Esophagus (tissue), 2 donors: ENCODE measurements around the gene TMEM147. TPM values are rescaled to one million over a fixed set of nuclear protein-coding genes. Genes with fewer than 3 reads are reported as not detected.

Experiments used
- H3K27ac ChIP-seq, 2 donors: one replicate each; pipeline ENCODE4 v1.5.1; 2013; ENCODE audit warnings: low read depth in 2 of 2, mild to moderate bottlenecking in 2 of 2, inconsistent platforms in 1 of 2, low read length in 1 of 2, moderate library complexity in 1 of 2
- H3K27me3 ChIP-seq, 2 donors: one replicate each; pipeline ENCODE4 v1.6.1; 2013; ENCODE audit warnings: low read length in 2 of 2, control low read depth in 1 of 2, mild to moderate bottlenecking in 1 of 2; ENCODE audit not compliant: insufficient read depth in 2 of 2, control insufficient read depth in 1 of 2
- H3K36me3 ChIP-seq, 2 donors: one replicate each; pipeline ENCODE4 v1.6.1; 2013; ENCODE audit warnings: low read length in 1 of 2; ENCODE audit not compliant: control insufficient read depth in 2 of 2, insufficient read depth in 2 of 2
- H3K4me1 ChIP-seq, 2 donors: one replicate each; pipeline ENCODE4 v1.6.1; 2013; ENCODE audit warnings: low read length in 1 of 2; ENCODE audit not compliant: control insufficient read depth in 2 of 2, insufficient read depth in 2 of 2
- H3K4me3 ChIP-seq, 2 donors: one replicate each; pipeline ENCODE4 v1.5.1; 2013; ENCODE audit warnings: low read length in 2 of 2, mild to moderate bottlenecking in 2 of 2, low read depth in 1 of 2, moderate library complexity in 1 of 2
- H3K9me3 ChIP-seq, 2 donors: one replicate each; pipeline ENCODE4 v1.6.1; 2013; ENCODE audit warnings: mild to moderate bottlenecking in 2 of 2, low read depth in 1 of 2, low read length in 1 of 2, moderate library complexity in 1 of 2; ENCODE audit not compliant: control insufficient read depth in 2 of 2, insufficient read depth in 1 of 2
- WGBS, 2 donors: extraction: QIAGEN DNeasy Blood & Tissue Kit; methylation state at CpG; one replicate each; pipeline ENCODE4 v1.1.7; 2013; 5-methylcytosine and 5-hydroxymethylcytosine counted together
- polyA plus RNA-seq, 2 donors: library from polyadenylated mRNA; stranded (reverse); fragments of 200-250 nt; gene quantifications; one replicate each; pipeline ENCODE4 v1.2.3, GENCODE V29; 2013
- donor health status: healthy with polysubstance abuse.
- donor health status: Bipolar disorder and iron deficiency.

Gene TMEM147
- 100 to 1,000 TPM in 1 of 2 donors, 10 to 100 TPM in 1; 61.7 to 145 TPM for polyA plus RNA-seq

- no peaks in the 10 kb centered on the region for H3K27me3 ChIP-seq
- H3K9me3 ChIP-seq = no peaks in the 10 kb centered on the region
- WGBS, 2 donors = 0 to 1% methylated on average over 80 to 85 of the region's 85 CpGs
- peak within 1 kb of the TSS; percentile 71 to 85 for H3K27ac ChIP-seq
- peak within 1 kb of the TSS; percentile 68 to 77 for H3K4me3 ChIP-seq
- H3K36me3 ChIP-seq = peaks cover 0 to 13% of the 10 kb centered on the region in 2 donors
- H3K4me1 ChIP-seq = peaks cover 6 to 13% of the 10 kb centered on the region in 2 donors
These were observed at the start of gene TMEM147 for GRCh38 chr19:35545001-35545854. Gene TMEM147, plus strand, starts transcription at chr19:35545626. Its CDS starts 114 bp downstream, at chr19:35545740.

- H3K27ac ChIP-seq = no peak overlapping the region
- peaks cover 0 to 3% of the 10 kb centered on the region in 2 donors for H3K36me3 ChIP-seq
- H3K4me3 ChIP-seq = no peak overlapping the region
- H3K9me3 ChIP-seq = no peaks in the 10 kb centered on the region
- peaks cover 0 to 2% of the 10 kb centered on the region in 2 donors for H3K27me3 ChIP-seq
- H3K4me1 ChIP-seq = peaks cover 2 to 5% of the 10 kb centered on the region in 2 donors
- 70 to 71% methylated on average over 14 of the region's 14 CpGs for WGBS, 2 donors
These were observed 48.0 kb upstream of the TMEM147 start for GRCh38 chr19:35497406-35497805.

DNA sequence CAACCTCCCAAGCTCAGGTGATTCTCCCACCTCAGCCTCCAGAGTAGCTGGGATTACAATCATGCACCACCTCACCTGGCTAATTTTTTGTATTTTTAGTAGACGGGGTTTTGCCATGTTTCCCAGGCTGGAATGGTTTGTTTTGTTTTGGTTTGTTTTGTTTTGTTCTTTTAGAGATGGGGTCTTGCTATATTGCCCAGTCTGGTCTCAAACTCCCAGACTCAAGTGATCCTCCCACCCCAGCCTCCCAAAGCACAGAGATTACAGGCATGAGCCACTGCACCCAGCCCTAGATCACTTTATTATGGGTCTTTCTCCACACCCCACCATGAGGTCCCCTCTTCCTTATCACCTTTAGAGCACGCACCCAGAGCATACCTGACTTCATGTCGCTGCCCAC, 47.2 kb upstream of the TMEM147 start:
- Histone ChIP-seq H3K9me3 (no peaks in the 10 kb centered on the region), H3K27me3 (no peaks in the 10 kb centered on the region), H3K36me3 (peaks cover 0 to 3% of the 10 kb centered on the region in 2 donors), H3K4me3 (no peak overlapping the region), H3K4me1 (peaks cover 2 to 5% of the 10 kb centered on the region in 2 donors), H3K27ac (no peak overlapping the region)
- 80 to 85% methylated on average over 3 of the region's 3 CpGs for WGBS, 2 donors

GRCh38 chr19:35498984-35499527, 46.4 kb upstream of the TMEM147 start:
- no peaks in the 10 kb centered on the region for H3K9me3 ChIP-seq
- WGBS, 2 donors = 75 to 81% methylated on average over 9 of the region's 9 CpGs
- H3K27ac ChIP-seq = no peak overlapping the region
- no peak overlapping the region for H3K4me3 ChIP-seq
- peaks cover 2 to 3% of the 10 kb centered on the region in 2 donors for H3K4me1 ChIP-seq
- H3K27me3 ChIP-seq = no peaks in the 10 kb centered on the region
- peaks cover 0 to 3% of the 10 kb centered on the region in 2 donors for H3K36me3 ChIP-seq

DNA sequence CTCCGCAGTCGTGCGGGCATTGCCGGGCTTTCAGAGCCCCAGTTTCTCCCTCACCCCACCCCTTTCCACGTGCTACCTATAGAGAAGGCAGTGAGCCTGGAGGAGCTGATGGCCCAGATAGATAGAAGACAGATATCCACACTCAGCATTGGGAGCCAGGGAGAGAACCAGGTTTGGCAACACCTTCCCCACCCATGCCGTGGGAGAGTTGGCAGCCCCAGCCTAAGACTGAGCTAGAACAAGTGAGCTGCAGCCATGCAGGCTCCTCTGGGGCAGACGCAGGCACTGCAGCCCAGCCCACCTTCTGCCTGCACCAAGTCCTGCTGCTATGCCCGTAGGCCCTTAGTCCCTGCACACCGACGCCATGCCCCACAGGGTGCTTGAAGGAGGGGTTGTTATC, 44.8 kb upstream of the TMEM147 start:
- 86 to 87% methylated on average over 10 of the region's 10 CpGs for WGBS, 2 donors

GRCh38 chr19:35501684-35502083, 43.7 kb upstream of the TMEM147 start:
- H3K27me3 ChIP-seq = no peaks in the 10 kb centered on the region

More for the DNA sequence above, 44.8 kb upstream of the TMEM147 start:
- H3K4me1 ChIP-seq = no peaks in the 10 kb centered on the region
- H3K27ac ChIP-seq = no peak overlapping the region
- peaks cover 0 to 8% of the 10 kb centered on the region in 2 donors for H3K36me3 ChIP-seq
- H3K9me3 ChIP-seq = no peaks in the 10 kb centered on the region
- H3K4me3 ChIP-seq = no peak overlapping the region
- no peaks in the 10 kb centered on the region for H3K27me3 ChIP-seq

GRCh38 chr19:35502751-35503150, 42.7 kb upstream of the TMEM147 start:
- no peaks in the 10 kb centered on the region for H3K9me3 ChIP-seq
- H3K27ac ChIP-seq = no peak overlapping the region
- no peaks in the 10 kb centered on the region for H3K4me1 ChIP-seq
- WGBS, 2 donors = 85 to 86% methylated on average over 4 of the region's 4 CpGs
- H3K27me3 ChIP-seq = no peaks in the 10 kb centered on the region
- peaks cover 0 to 8% of the 10 kb centered on the region in 2 donors for H3K36me3 ChIP-seq
- no peak overlapping the region for H3K4me3 ChIP-seq

More at GRCh38 chr19:35501684-35502083, 43.7 kb upstream of the TMEM147 start:
- Histone ChIP-seq H3K36me3 (peaks cover 0 to 8% of the 10 kb centered on the region in 2 donors), H3K27ac (no peak overlapping the region), H3K4me3 (no peak overlapping the region), H3K9me3 (no peaks in the 10 kb centered on the region), H3K4me1 (no peaks in the 10 kb centered on the region)
- WGBS, 2 donors = 78 to 83% methylated on average over 15 of the region's 15 CpGs

GRCh38 chr19:35506011-35506410, 39.4 kb upstream of the TMEM147 start:
- no peak overlapping the region for H3K4me3 ChIP-seq
- H3K27me3 ChIP-seq = no peaks in the 10 kb centered on the region
- H3K27ac ChIP-seq = no peak overlapping the region
- H3K4me1 ChIP-seq = peaks cover 0 to 9% of the 10 kb centered on the region in 2 donors
- H3K36me3 ChIP-seq = peaks cover 0 to 6% of the 10 kb centered on the region in 2 donors
- 83 to 86% methylated on average over 6 to 7 of the region's 7 CpGs for WGBS, 2 donors
- no peaks in the 10 kb centered on the region for H3K9me3 ChIP-seq

DNA sequence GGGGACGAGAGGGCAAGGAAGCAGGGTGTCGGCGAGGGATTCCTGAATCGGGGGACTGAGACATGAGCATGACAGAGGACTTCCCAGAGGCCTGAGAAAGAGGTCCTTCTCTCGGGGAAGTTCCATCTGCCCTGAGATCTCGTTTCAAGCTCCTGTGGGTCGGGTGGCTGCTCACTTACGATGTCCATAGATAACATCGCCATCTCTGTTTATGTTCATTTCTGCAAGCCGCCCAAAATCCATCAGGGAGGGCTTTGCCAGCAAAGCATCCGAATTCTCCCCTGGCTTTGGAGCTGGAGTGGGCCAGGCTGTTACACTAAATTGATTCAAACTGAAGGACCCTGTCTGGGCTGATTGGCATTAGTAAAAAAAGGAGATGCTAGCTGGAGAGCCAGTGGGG, 37.9 kb upstream of the TMEM147 start:
- Histone ChIP-seq H3K4me3 (no peak overlapping the region), H3K4me1 (peaks cover 0 to 13% of the 10 kb centered on the region in 2 donors), H3K9me3 (no peaks in the 10 kb centered on the region), H3K27ac (no peak overlapping the region), H3K36me3 (peaks cover 0 to 6% of the 10 kb centered on the region in 2 donors), H3K27me3 (no peaks in the 10 kb centered on the region)
- 79% methylated on average over 11 of the region's 11 CpGs for WGBS, 2 donors
